ENCODE measurements around the gene ZNF10. TPM values are rescaled to one million over a fixed set of nuclear protein-coding genes. Genes with fewer than 3 reads are reported as not detected.

ZNF10 gene
- total RNA-seq, 2 experiments from 2014 or later: 8.1 to 8.5 TPM

- ChIA-PET POLR2A (interaction anchor here (0.8 kb wide), 1 partner anchor 95 kb away, joined by 3 read pairs; no protein-coding TSS in a partner anchor), CTCF (no interaction called here)
- ATAC-seq: no peak
- Mint-ChIP-seq H3K4me1 (ENCODE audit: low read depth) (no peaks in the 10 kb centered on the region), H3K36me3 (ENCODE audit: low read depth) (peaks cover 65% of the 10 kb centered on the region), H3K27ac (no peak overlapping the region), H3K27me3 (ENCODE audit: low read depth) (no peaks in the 10 kb centered on the region), H3K9me3 (ENCODE audit: insufficient read depth) (peaks cover 68% of the 10 kb centered on the region), H3K4me3 (no peak overlapping the region)
- DNase-seq: no peak
These were observed 73.2 kb downstream of the ZNF10 start for GRCh38 chr12:133203344-133204263.

- CTCF ChIA-PET: no interaction called here
- Mint-ChIP-seq H3K9me3 (ENCODE audit: insufficient read depth) (peaks cover 70% of the 10 kb centered on the region), H3K27me3 (ENCODE audit: low read depth) (no peaks in the 10 kb centered on the region), H3K4me3 (no peak overlapping the region), H3K27ac (no peak overlapping the region), H3K4me1 (ENCODE audit: low read depth) (no peaks in the 10 kb centered on the region), H3K36me3 (ENCODE audit: low read depth) (peaks cover 64% of the 10 kb centered on the region)
- POLR2A ChIA-PET: interaction anchor here (0.8 kb wide), 1 partner anchor 95 kb away, joined by 3 read pairs; no protein-coding TSS in a partner anchor
- DNase-seq (no peak), ATAC-seq (no peak)
These were observed 73.8 kb downstream of the ZNF10 start for GRCh38 chr12:133204264-133204603.

DNA sequence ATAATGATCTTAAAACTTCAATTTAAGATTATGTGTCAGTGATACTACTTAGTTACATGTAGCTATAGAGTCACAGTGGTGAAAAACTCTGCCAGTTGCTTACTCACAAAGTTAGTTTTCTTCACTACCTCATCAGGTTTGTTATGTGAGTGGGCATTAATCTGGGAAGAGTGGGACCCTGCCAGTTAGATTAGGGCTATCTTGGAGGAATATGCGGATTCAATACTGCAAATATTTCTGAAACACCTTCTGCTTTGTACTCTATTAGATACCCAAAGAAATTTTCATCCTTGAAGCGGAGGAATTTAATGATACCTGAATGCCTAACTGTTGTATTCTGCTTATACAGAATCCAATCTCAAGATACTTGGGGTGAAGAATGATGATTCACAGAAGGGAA lies 76.0 kb downstream of the ZNF10 start:
- no peak for DNase-seq
- H3K9me3 Mint-ChIP-seq (ENCODE audit: insufficient read depth): peaks cover 61% of the 10 kb centered on the region
- no peaks in the 10 kb centered on the region for H3K27me3 Mint-ChIP-seq (ENCODE audit: low read depth)
- H3K27ac Mint-ChIP-seq: no peak overlapping the region
- no peak for ATAC-seq
- no peak overlapping the region for H3K4me3 Mint-ChIP-seq
- ChIA-PET CTCF (no interaction called here), POLR2A (no interaction called here)
- H3K36me3 Mint-ChIP-seq (ENCODE audit: low read depth): peaks cover 44% of the 10 kb centered on the region
- no peaks in the 10 kb centered on the region for H3K4me1 Mint-ChIP-seq (ENCODE audit: low read depth)

Other genes starting within 250 kb of the ZNF10 start
- 10 to 100 TPM; 88.0 to 90.6 TPM for gene CHFR, start 243.0 kb upstream of the ZNF10 start, total RNA-seq
- gene ZNF605, start 174.3 kb upstream of the ZNF10 start, total RNA-seq: 1 to 10 TPM; 9.6 to 9.9 TPM
- 10 to 100 TPM; 19.5 to 20.8 TPM for gene ZNF26, start 144.3 kb upstream of the ZNF10 start, total RNA-seq
- gene ZNF84, start 93.1 kb upstream of the ZNF10 start, total RNA-seq: 10 to 100 TPM; 27.2 to 28.7 TPM
- gene ZNF140, start 49.7 kb upstream of the ZNF10 start, total RNA-seq: 10 to 100 TPM; 14.1 to 17.1 TPM
- 1 to 10 TPM; 1.9 to 2.3 TPM for gene ZNF891, start 353 bp upstream of the ZNF10 start, total RNA-seq
- gene ZNF268, start 50.9 kb downstream of the ZNF10 start, total RNA-seq: 10 to 100 TPM; 18.0 to 19.6 TPM
- gene ANHX, start 105.2 kb downstream of the ZNF10 start, total RNA-seq: not detected

Data from activated CD8-positive, alpha-beta T cell treated with anti-CD3 and anti-CD28 coated beads, Interleukin-2, amount 10 ng/mL, durations not matched to agents 7 days and 5 days (primary cell).